Fibroblast of peridontal ligament (primary cell): ENCODE data around the gene INHBC.

ENCODE experiments used
- DNase-seq: peaks from one replicate; pipeline ENCODE4 v3.0.0-alpha.2; 2010; ENCODE audit errors: extremely low read depth

The INHBC gene

GRCh38 chr12:57469296-57470164, 34.9 kb downstream of the INHBC start:
- DNase-seq, result no peak

- no peak for DNase-seq
These were observed 35.8 kb downstream of the INHBC start for GRCh38 chr12:57470286-57470969.

- DNase-seq, result no peak
These were observed 36.5 kb downstream of the INHBC start for GRCh38 chr12:57470970-57471656.

GRCh38 chr12:57471661-57472060, 37.1 kb downstream of the INHBC start:
- DNase-seq, result no peak

GRCh38 chr12:57472391-57472790, 37.8 kb downstream of the INHBC start:
- DNase-seq, result no peak

GRCh38 chr12:57473392-57473791, 38.8 kb downstream of the INHBC start:
- no peak for DNase-seq

- no peak for DNase-seq
These were observed 39.3 kb downstream of the INHBC start for GRCh38 chr12:57473886-57474285.

GRCh38 chr12:57474430-57474829, 39.8 kb downstream of the INHBC start:
- no peak for DNase-seq

GRCh38 chr12:57474862-57475261, 40.3 kb downstream of the INHBC start:
- DNase-seq, result no peak

GRCh38 chr12:57475271-57476161, 40.9 kb downstream of the INHBC start:
- no peak for DNase-seq

GRCh38 chr12:57476162-57476992, 41.8 kb downstream of the INHBC start:
- no peak for DNase-seq

- no peak for DNase-seq
These were observed 42.6 kb downstream of the INHBC start for GRCh38 chr12:57476993-57477709.

GRCh38 chr12:57477710-57478681, 43.4 kb downstream of the INHBC start:
- DNase-seq, result no peak

- DNase-seq, result no peak
These were observed 44.4 kb downstream of the INHBC start for GRCh38 chr12:57479043-57479375.

- no peak for DNase-seq
These were observed 45.0 kb downstream of the INHBC start, which contains the start of gene ARHGAP9 for GRCh38 chr12:57479376-57480115. ARHGAP9 (minus strand) TSS chr12:57479866; CDS start chr12:57479406, 460 bp downstream.

- DNase-seq, result no peak
These were observed 47.1 kb downstream of the INHBC start for GRCh38 chr12:57481671-57482070.

GRCh38 chr12:57483466-57483865, 48.9 kb downstream of the INHBC start:
- peak; percentile 62 for DNase-seq

- DNase-seq, result no peak
These were observed 51.1 kb downstream of the INHBC start for GRCh38 chr12:57485695-57486094.
